IPS DF 4.7 (cell line): ENCODE data around the gene SAA4.
"Not testable (repeated sequence)": the region's sequence is repeated elsewhere in the genome, so short reads cannot be mapped to it uniquely, and the experiment has no call there.

Source experiments
- DNase-seq: peaks from one replicate; pipeline ENCODE4 v3.0.0-alpha.2; 2013; ENCODE audit warnings: low spot score; ENCODE audit errors: extremely low read depth

SAA4 gene

GRCh38 chr11:18247191-18247581 lies 10.6 kb upstream of the SAA4 start:
- DNase-seq, result not testable (repeated sequence)

GRCh38 chr11:18246379-18247190 lies 10.0 kb upstream of the SAA4 start:
- not testable (repeated sequence) for DNase-seq

GRCh38 chr11:18245396-18245795 lies 8.8 kb upstream of the SAA4 start:
- DNase-seq, result no peak

GRCh38 chr11:18243783-18244362 lies 7.3 kb upstream of the SAA4 start:
- peak; percentile 36 for DNase-seq

GRCh38 chr11:18239655-18240054 lies 3.1 kb upstream of the SAA4 start:
- DNase-seq, result no peak

GRCh38 chr11:18235394-18236334 lies 938 bp downstream of the SAA4 start:
- DNase-seq, result no peak

- DNase-seq, result no peak
These were observed 2.7 kb downstream of the SAA4 start for GRCh38 chr11:18233912-18234311.

- DNase-seq, result no peak
These were observed 5.7 kb downstream of the SAA4 start for GRCh38 chr11:18230859-18231258.

GRCh38 chr11:18229501-18229900 lies 7.1 kb downstream of the SAA4 start:
- DNase-seq, result no peak

GRCh38 chr11:18225913-18226312 lies 10.7 kb downstream of the SAA4 start:
- DNase-seq, result no peak

GRCh38 chr11:18223591-18224387 lies 12.8 kb downstream of the SAA4 start:
- DNase-seq, result no peak

GRCh38 chr11:18222814-18223421 lies 13.7 kb downstream of the SAA4 start:
- no peak for DNase-seq

GRCh38 chr11:18221274-18221876 lies 15.2 kb downstream of the SAA4 start:
- DNase-seq, result no peak

GRCh38 chr11:18209058-18209457 lies 27.5 kb downstream of the SAA4 start:
- DNase-seq, result no peak

GRCh38 chr11:18204771-18205170 lies 31.8 kb downstream of the SAA4 start:
- no peak for DNase-seq

- DNase-seq, result no peak
These were observed 32.4 kb downstream of the SAA4 start for GRCh38 chr11:18204220-18204619.

- DNase-seq, result peak; percentile 28
These were observed 32.9 kb downstream of the SAA4 start for GRCh38 chr11:18203723-18204122.

GRCh38 chr11:18197738-18198137 lies 38.9 kb downstream of the SAA4 start:
- DNase-seq, result not testable (repeated sequence)

GRCh38 chr11:18196532-18196931 lies 40.1 kb downstream of the SAA4 start:
- no peak for DNase-seq

- peak; percentile 44 for DNase-seq
These were observed 43.6 kb downstream of the SAA4 start for GRCh38 chr11:18193010-18193409.
